B cell (primary cell): Measurements from ENCODE around the gene POU2AF2.

Source experiments
- EZH2 ChIP-seq: IDR thresholded peaks from 2 replicates; pipeline ENCODE4 v1.6.1; 2012; ENCODE audit warnings: borderline replicate concordance, low read depth, mild to moderate bottlenecking, moderate library complexity, low read length; ENCODE audit not compliant: insufficient read depth, poor library complexity, severe bottlenecking
- TF ChIP-seq, protein P1 (sequence below): fragments of 200-600 bp; IDR thresholded peaks from one replicate; pipeline ENCODE4 v1.8.0; 2022; ENCODE audit warnings: antibody characterized with exemption, mild to moderate bottlenecking

DNA sequence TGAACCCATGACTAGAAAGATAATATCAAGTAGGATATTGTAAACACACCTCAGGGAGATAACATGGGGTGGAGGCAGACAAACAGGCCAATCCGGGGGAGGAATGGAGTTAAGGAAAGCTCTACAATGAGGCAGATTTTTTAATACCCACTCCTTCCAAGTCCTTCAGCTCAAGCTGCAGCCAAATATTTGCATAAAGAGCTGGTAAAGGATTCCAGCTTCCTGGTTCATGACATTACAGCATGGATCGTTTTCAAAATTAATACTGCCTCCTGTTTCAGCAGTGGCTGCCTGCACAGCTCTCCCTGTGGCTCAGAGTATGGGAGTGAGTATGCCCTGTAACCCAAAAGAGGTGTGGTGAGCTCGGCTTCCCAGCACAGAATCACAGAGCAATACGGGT lies 57.9 kb downstream of the POU2AF2 start:
- TF ChIP-seq, protein P1, sequence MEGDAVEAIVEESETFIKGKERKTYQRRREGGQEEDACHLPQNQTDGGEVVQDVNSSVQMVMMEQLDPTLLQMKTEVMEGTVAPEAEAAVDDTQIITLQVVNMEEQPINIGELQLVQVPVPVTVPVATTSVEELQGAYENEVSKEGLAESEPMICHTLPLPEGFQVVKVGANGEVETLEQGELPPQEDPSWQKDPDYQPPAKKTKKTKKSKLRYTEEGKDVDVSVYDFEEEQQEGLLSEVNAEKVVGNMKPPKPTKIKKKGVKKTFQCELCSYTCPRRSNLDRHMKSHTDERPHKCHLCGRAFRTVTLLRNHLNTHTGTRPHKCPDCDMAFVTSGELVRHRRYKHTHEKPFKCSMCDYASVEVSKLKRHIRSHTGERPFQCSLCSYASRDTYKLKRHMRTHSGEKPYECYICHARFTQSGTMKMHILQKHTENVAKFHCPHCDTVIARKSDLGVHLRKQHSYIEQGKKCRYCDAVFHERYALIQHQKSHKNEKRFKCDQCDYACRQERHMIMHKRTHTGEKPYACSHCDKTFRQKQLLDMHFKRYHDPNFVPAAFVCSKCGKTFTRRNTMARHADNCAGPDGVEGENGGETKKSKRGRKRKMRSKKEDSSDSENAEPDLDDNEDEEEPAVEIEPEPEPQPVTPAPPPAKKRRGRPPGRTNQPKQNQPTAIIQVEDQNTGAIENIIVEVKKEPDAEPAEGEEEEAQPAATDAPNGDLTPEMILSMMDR, result no peak
- no peak for TF ChIP-seq EZH2
